Activated naive CD4-positive, alpha-beta T cell treated with Interleukin-2 at 50 U/mL for 16 hours (primary cell): ENCODE data around the gene ADGRL3.

Experiments
- DNase-seq: peaks from one replicate; pipeline ENCODE4 v3.0.0-alpha.2; 2020

The ADGRL3 gene

GRCh38 chr4:61431131-61431530, 231.0 kb downstream of the ADGRL3 start:
- DNase-seq, result no peak

DNA sequence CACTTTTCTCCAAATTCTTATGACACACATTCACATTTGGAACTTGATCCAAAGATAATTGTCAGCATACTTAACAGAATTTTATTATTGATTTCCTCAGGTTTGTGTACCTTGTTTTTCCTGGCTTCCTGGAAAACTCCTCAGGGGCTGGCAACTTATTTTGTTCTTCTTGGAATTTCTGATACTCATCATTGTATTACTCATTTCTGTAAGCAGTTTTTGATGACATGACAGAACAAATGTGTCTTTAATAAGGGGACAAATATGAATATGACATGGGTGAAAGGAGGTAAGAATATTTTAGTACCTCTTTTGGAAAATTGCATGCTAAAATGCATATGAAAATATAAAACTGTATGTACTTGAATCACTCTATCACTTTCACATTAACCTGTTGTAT, 237.8 kb downstream of the ADGRL3 start:
- DNase-seq, result no peak

- no peak for DNase-seq
Observed at GRCh38 chr4:61440321-61440720, 240.2 kb downstream of the ADGRL3 start.

GRCh38 chr4:61442936-61443335, 242.8 kb downstream of the ADGRL3 start:
- DNase-seq, result no peak

- no peak for DNase-seq
Observed at GRCh38 chr4:61443813-61444510, 243.8 kb downstream of the ADGRL3 start.

GRCh38 chr4:61445374-61446063, 245.4 kb downstream of the ADGRL3 start:
- DNase-seq, result no peak

DNA sequence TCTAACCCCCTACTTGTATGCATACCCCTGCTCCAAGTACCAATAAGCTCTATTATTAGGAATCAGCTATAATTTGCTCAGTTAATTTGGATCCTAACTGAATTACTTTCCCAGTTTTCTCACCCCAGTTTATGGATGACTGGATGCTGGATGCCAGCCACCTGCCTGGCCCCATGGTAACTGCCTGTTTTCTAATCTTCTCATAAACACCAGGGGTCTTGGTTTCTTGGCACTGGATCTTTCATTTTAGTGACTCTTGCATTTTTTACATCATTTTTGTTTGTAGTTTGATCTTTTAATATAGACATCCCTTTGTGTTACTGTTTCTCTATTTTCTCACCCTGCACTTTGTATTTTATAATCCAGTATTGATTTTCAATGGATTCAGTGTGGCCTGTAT, 246.8 kb downstream of the ADGRL3 start:
- no peak for DNase-seq

DNA sequence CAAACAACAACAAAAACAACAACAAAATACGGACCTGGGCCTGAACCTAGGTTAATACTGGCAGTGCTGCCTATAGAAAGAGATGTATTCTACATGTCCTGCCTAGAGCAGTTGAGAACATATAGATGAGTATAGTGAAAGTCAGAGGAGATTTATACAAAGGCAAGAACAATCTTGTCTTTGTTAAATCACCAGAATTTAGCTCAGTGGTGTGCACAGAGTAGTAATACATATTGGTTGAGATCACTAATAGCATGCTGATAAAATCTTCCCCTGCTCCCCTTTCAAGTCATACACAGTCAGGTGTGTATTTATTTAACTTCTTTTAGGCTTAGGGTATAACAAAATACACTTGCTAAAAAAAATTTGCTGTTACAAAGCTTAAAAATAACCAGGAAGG, 247.8 kb downstream of the ADGRL3 start:
- no peak for DNase-seq

GRCh38 chr4:61451935-61452334, 251.8 kb downstream of the ADGRL3 start:
- DNase-seq, result no peak

- DNase-seq, result no peak
Observed at GRCh38 chr4:61461956-61462355, 261.8 kb downstream of the ADGRL3 start.

- DNase-seq, result no peak
Observed at GRCh38 chr4:61462451-61463326, 262.6 kb downstream of the ADGRL3 start.

DNA sequence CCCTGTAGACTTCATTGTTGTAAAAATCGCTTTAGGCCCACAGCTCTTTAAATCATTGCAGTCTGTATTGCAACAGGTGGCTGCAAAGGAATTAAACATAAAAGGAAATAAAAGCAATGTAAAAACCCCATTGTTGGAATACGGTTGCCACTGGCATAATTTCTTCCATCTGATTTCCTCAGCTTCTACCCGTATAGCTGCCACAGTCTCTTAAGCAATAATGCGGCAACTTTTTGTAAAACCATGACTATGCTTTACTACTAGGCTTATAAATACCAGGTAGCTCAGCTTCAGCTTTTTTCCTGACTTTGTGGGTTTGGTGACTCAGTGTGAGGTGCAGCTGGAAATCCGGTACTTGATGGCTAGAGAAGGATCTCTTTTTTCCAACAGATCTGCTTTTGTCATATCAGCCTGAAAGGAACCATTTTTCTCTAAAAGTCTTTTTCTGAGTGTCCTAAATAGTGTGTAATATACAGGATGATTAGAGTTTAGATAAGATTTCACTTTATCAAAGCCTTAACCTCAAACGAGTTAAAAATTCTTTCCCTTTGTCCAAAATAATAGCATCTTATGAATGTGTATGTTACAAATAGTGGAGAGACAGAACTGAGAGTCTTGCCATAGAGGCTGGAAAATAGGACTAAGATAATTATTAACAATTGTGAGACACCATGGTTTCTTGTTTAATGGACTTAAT, 268.0 kb downstream of the ADGRL3 start:
- DNase-seq, result no peak

DNA sequence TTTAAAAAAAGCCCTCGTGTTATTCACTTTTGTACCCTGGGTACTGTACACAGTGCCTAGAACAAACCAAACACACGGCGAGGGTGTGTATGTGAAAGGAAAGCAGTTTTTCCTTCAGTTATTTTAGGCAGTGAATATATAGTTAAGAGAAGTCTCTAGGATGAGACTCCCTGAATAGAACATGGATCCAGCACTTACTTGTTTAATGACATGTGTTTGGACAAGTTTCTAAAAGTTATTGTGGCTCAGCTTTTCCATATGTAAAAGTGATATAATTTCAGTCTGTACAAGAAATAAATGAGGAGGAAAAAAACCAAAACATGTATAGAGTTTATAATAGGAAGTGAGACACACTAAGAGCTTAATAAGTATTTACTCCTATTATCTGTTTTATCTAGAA, 273.2 kb downstream of the ADGRL3 start:
- DNase-seq, result no peak

DNA sequence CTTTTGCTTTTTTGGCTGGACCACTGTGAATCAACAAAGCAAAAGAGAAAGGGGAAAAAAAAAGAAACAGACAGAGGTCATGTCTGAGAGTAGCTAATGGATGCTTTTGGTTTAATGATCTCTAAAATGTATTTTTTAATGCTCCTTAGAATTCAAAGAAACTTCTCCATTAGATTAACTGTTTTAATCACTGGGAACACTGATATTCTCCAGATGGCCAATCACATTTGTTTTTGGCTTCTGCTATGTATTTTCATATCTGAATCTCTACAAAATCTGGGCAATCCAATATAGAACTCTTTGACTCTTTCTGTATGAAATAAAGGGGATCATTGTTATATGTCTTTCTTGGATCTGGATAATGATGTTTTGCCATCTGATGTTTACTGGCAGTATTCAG, 278.2 kb downstream of the ADGRL3 start:
- DNase-seq, result no peak

DNA sequence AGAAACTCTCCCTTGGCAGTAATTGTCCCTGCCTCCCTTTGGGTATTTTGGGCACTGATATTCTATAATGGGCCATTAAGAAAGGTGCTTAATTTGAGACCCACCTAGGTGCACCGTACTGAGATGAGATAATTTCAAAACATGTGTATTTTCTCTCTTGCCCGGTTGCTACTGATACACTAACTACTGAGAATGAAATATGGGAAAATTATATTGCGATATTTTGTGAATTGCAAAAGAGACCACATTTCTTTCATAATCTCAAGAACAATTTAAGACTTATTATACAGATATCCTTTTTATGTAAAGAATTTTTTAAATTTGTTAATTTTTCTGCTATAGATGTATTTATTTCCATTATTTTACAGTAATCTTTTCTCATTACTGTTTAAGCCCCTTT, 284.9 kb downstream of the ADGRL3 start:
- DNase-seq, result no peak

GRCh38 chr4:61489927-61490326, 289.8 kb downstream of the ADGRL3 start:
- DNase-seq, result no peak

DNA sequence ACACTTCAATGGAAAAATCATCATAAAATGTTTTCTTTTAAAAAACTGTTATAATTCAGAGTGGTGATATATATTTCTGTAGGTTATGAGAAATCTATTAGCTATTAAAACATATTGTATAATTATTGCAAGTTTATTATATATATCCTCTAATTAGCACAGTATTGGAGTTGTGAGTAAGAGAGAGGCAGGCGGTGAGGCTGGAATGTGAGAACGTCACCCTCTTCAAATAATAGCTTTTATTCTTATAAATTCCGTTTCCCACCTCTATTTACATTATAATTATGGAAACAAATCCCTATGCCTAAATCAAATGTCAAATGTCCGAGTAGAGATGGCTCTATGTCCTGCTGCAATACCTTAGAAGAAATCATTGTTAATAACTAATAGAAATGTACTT, 292.9 kb downstream of the ADGRL3 start:
- DNase-seq, result no peak

DNA sequence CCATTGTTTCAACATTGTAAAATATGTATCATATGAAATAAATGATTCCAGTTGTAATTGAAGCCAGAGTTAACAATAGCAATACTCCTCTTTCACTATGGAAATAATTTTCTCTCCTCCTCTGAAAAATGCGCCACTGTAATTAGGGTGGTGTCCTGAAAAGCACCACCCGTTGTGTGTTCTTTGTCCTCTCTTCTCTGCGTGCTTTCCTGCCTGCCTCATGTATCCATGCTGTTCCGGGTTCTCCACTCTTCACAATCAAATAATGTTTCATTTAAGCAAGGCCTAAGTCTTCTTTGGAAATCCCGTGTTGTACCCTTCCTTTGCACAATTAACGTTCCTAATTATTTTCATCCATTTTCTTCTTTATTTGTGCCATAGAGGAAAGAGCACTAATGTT, 293.3 kb downstream of the ADGRL3 start:
- no peak for DNase-seq

DNA sequence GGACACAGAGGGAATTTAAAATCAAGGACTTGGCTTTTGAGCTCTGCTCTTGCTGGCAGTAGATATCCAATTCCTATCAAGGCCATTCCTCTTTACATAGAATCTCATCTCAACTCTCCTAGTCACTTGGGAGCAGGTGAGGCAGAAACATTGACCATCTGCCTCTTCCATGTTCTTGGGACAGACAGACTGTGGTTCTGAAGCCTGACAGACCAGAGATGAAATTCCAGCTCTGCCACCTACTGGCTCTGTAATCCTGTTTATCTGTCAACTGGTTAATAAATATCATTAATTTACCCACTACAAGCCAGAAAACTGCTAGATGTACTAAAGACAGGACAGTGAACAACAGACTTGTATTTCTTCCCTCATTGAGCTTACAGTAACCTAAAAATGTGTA, 300.8 kb downstream of the ADGRL3 start:
- DNase-seq, result no peak

- no peak for DNase-seq
Observed at GRCh38 chr4:61501812-61502211, 301.7 kb downstream of the ADGRL3 start.

- no peak for DNase-seq
Observed at GRCh38 chr4:61505773-61506685, 305.9 kb downstream of the ADGRL3 start.

DNA sequence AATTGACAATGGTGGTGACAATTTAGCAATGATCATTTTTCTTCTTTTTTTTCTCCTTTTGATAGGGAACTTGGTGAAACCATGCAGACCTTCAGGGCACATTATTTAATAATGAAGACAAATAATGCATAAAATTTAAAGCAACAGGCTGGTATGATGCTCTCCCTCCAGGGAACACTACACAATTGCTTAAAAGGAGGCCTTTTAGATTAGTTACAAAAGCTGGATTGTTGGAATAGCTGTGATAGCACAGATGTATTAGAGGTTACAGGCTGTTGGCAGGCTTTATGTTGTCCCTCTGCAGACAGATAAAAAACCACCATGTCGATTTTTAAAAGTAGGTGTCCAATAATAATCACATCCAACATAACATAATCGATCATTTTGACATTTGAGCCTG, 307.0 kb downstream of the ADGRL3 start:
- no peak for DNase-seq
